Activated naive CD8-positive, alpha-beta T cell (primary cell): ENCODE data around the gene NFATC4.
A peak's percentile ranks its signal among the peaks of the same experiment; 100 is the strongest.

Experiments
- H3K27ac Mint-ChIP-seq: one replicate; pipeline ENCODE4 v1.8.0; 2021; ENCODE audit warnings: mixed read lengths
- H3K27me3 Mint-ChIP-seq: one replicate; pipeline ENCODE4 v1.8.0; 2021; ENCODE audit warnings: mixed read lengths
- H3K36me3 Mint-ChIP-seq: one replicate; pipeline ENCODE4 v1.8.0; 2021; ENCODE audit warnings: mixed read lengths
- H3K4me1 Mint-ChIP-seq: one replicate; pipeline ENCODE4 v1.8.0; 2021; ENCODE audit warnings: low read depth, mixed read lengths
- H3K4me3 Mint-ChIP-seq: one replicate; pipeline ENCODE4 v1.8.0; 2021; ENCODE audit warnings: mild to moderate bottlenecking, mixed read lengths
- H3K9me3 Mint-ChIP-seq: one replicate; pipeline ENCODE4 v1.8.0; 2021; ENCODE audit warnings: low read depth, mixed read lengths

NFATC4 gene

DNA sequence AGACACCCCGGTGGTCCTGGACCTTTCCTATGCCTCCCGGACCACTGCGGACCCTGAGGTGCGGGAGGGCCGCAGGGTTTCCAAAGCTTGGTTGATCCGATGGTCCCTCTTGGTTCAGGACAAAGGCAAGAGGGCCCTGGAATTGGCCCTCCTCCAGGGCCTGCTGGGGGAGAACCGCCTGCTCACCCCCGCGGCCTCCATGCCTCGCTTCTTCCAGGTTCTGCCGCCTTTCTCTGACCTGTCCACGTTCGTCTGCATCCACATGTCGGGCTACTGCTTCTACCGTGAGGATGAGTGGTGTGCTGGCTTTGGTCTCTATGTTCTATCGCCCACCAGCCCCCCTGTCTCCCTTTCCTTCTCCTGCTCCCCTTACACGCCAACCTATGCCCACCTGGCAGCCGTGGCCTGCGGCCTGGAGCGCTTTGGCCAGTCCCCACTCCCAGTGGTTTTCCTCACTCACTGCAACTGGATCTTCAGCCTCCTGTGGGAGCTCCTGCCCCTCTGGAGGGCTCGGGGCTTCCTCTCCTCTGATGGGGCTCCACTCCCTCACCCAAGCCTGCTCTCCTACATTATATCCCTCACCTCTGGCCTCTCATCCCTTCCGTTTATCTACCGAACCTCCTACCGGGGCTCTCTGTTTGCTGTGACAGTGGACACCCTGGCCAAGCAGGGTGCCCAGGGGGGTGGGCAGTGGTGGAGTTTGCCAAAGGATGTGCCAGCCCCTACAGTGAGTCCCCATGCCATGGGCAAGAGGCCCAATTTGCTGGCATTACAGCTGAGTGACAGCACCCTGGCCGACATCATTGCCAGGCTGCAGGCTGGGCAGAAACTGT lies 47.7 kb downstream of the NFATC4 start:
- Mint-ChIP-seq H3K9me3 (no peaks in the 10 kb centered on the region), H3K27ac (no peak overlapping the region), H3K36me3 (no peaks in the 10 kb centered on the region), H3K4me1 (no peaks in the 10 kb centered on the region), H3K27me3 (peaks cover 7% of the 10 kb centered on the region), H3K4me3 (no peak overlapping the region)

DNA sequence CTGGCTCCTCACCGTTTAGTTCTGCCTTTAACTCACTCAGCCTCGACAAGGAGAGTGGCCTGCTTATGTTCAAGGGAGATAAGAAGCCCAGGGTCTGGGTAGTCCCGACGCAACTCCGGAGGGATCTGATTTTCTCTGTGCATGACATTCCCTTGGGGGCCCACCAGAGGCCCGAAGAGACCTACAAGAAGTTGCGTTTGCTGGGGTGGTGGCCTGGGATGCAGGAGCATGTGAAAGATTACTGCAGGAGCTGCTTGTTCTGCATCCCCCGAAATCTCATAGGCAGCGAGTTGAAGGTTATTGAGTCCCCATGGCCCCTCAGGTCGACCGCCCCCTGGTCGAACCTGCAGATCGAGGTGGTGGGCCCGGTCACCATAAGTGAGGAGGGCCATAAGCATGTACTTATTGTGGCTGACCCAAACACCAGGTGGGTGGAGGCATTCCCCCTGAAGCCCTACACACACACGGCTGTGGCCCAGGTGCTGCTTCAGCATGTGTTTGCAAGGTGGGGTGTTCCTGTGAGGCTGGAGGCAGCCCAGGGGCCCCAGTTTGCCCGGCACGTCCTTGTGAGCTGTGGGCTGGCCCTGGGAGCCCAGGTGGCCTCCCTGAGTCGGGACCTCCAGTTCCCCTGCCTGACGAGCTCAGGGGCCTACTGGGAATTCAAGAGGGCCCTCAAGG lies 48.4 kb downstream of the NFATC4 start:
- Mint-ChIP-seq H3K36me3 (no peaks in the 10 kb centered on the region), H3K4me3 (no peak overlapping the region), H3K4me1 (no peaks in the 10 kb centered on the region), H3K27me3 (peaks cover 7% of the 10 kb centered on the region), H3K9me3 (no peaks in the 10 kb centered on the region), H3K27ac (no peak overlapping the region)

DNA sequence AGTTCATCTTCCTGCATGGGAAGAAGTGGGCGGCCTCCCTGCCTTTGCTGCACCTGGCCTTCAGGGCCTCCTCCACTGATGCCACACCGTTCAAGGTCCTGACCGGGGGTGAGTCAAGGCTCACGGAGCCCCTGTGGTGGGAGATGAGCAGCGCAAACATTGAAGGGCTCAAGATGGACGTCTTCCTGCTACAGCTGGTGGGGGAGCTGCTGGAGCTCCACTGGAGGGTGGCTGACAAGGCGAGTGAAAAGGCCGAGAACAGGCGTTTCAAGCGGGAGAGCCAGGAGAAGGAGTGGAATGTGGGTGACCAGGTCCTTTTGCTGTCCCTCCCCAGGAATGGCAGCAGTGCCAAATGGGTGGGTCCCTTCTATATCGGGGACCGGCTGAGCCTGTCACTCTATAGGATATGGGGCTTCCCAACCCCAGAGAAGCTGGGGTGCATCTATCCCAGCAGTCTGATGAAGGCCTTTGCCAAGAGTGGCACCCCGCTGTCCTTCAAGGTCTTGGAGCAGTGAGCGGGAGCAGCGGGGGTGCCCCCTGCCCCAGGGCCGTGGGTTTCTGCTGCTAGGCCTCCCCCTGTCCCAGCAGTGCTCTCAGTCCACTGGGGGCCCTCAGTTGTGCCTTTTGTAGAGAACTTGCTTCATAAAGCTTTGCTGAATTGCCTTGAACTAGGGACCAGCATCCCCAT lies 49.1 kb downstream of the NFATC4 start:
- Mint-ChIP-seq H3K4me3 (no peak overlapping the region), H3K9me3 (no peaks in the 10 kb centered on the region), H3K27ac (no peak overlapping the region), H3K27me3 (peaks cover 7% of the 10 kb centered on the region), H3K4me1 (no peaks in the 10 kb centered on the region), H3K36me3 (no peaks in the 10 kb centered on the region)

DNA sequence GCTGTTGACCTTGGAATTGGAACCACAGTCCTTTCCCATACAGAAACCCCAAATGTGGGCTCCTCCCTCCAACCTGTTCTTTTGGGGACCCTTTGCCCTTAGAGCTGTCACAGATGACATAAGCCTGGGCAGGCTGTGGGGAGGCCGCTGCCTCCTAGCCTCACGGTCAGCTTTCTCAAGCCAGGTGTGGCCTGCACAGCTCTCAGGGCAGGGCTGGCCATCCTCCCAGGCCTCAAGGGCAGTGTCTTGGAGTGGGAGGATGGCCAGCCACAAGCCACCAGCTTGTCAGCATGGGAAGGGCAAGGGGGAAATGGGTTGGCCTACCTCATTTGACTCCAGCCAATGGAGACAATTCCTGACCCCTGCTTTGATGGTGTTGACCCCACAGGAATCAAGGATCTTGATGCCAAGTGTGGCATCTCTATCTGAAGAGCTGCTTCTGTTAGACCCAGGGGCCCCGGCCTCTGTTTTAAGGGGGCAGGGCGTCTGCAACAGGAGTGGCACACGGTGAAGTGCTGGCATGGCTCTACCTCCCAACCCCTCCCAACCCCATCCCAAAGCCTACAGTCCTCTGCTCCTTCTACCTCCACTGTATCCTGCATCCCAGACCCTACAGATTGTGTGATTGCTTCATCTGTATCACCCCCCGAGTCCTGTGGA lies 50.0 kb downstream of the NFATC4 start:
- no peaks in the 10 kb centered on the region for H3K9me3 Mint-ChIP-seq
- no peak overlapping the region for H3K4me3 Mint-ChIP-seq
- H3K27me3 Mint-ChIP-seq, result peaks cover 7% of the 10 kb centered on the region
- no peak overlapping the region for H3K27ac Mint-ChIP-seq
- H3K36me3 Mint-ChIP-seq, result no peaks in the 10 kb centered on the region
- H3K4me1 Mint-ChIP-seq, result no peaks in the 10 kb centered on the region

DNA sequence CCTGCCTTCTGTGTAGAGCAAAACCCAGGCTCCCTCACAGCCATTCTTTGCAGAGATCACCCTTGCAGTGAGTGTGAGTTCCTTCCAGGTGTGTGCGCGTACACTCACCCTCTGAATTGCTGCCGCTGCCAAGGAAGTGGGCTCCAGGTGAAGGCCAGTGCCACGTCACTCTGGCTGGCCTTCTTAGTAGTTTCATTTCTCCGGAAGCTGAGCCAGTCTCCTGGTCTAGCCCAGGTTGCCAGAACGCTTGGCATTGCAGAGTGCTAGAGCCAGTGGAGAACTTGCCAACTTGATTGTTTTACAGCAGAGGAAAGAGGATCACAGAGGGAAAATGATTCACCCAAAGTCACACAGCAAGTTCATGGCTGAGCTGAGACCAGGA lies 50.5 kb downstream of the NFATC4 start:
- H3K36me3 Mint-ChIP-seq, result no peaks in the 10 kb centered on the region
- H3K4me1 Mint-ChIP-seq, result no peaks in the 10 kb centered on the region
- H3K27ac Mint-ChIP-seq, result no peak overlapping the region
- H3K27me3 Mint-ChIP-seq, result peaks cover 7% of the 10 kb centered on the region
- H3K4me3 Mint-ChIP-seq, result no peak overlapping the region
- no peaks in the 10 kb centered on the region for H3K9me3 Mint-ChIP-seq

- H3K4me1 Mint-ChIP-seq, result peaks cover 20% of the 10 kb centered on the region
- H3K36me3 Mint-ChIP-seq, result no peaks in the 10 kb centered on the region
- H3K4me3 Mint-ChIP-seq, result no peak overlapping the region
- no peaks in the 10 kb centered on the region for H3K9me3 Mint-ChIP-seq
- peaks cover 7% of the 10 kb centered on the region for H3K27me3 Mint-ChIP-seq
- H3K27ac Mint-ChIP-seq, result no peak overlapping the region
These were observed 54.3 kb downstream of the NFATC4 start for GRCh38 chr14:24422261-24422660.

DNA sequence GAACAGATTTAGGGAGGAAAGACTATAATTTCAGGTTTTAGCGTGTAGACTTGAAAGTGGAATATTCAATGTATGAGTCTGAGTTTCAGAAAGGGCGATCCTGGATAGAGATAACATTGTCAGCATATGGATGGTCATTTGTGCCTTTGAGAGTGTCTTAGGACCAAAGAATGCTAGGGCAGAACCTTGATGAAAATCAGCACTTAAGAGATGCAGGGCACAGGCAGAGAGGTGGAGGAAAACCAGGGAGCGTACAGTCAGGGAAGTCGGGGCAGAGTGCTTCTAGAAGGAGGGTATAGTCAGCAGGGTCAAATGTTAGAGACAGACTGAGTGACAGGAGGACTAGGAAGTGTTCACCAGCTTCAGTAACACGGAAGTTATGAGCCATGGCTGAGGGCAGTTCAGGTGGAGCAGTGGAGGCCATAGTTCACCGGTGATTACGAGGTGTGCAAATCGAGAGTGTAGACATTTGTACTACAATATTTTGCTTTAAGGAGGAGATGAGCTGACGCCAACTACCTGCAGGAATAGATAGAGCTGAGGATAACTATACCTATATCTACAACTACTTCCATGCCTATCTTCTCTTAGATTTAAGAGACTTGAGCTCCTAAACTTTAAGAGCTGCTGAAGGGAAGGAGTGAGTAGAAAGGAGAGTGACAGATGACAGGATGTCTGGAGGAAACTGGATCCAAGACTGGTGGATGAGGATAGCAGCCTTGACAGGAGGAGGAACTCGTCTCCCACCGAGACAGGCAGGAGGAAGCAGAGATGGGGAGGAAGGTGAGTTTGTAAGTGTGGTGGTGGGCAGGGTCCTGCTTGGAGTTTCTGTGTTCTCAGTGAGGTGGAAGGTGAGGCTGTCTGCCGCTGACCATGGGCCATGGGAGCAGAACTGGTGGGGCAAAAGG lies 55.0 kb downstream of the NFATC4 start:
- Mint-ChIP-seq H3K4me1 (peaks cover 24% of the 10 kb centered on the region), H3K4me3 (no peak overlapping the region), H3K27me3 (peaks cover 7% of the 10 kb centered on the region), H3K9me3 (no peaks in the 10 kb centered on the region), H3K27ac (no peak overlapping the region), H3K36me3 (no peaks in the 10 kb centered on the region)

- Mint-ChIP-seq H3K9me3 (no peaks in the 10 kb centered on the region), H3K27ac (peak overlapping the region; percentile 68), H3K36me3 (no peaks in the 10 kb centered on the region), H3K4me3 (no peak overlapping the region), H3K4me1 (peaks cover 30% of the 10 kb centered on the region), H3K27me3 (no peaks in the 10 kb centered on the region)
These were observed 57.7 kb downstream of the NFATC4 start for GRCh38 chr14:24425704-24426103.

GRCh38 chr14:24426150-24426911 lies 58.3 kb downstream of the NFATC4 start:
- H3K4me1 Mint-ChIP-seq, result peaks cover 35% of the 10 kb centered on the region
- H3K27me3 Mint-ChIP-seq, result no peaks in the 10 kb centered on the region
- no peaks in the 10 kb centered on the region for H3K36me3 Mint-ChIP-seq
- H3K27ac Mint-ChIP-seq, result peak overlapping the region; percentile 68
- H3K4me3 Mint-ChIP-seq, result no peak overlapping the region
- H3K9me3 Mint-ChIP-seq, result no peaks in the 10 kb centered on the region

- no peaks in the 10 kb centered on the region for H3K9me3 Mint-ChIP-seq
- no peaks in the 10 kb centered on the region for H3K36me3 Mint-ChIP-seq
- no peaks in the 10 kb centered on the region for H3K27me3 Mint-ChIP-seq
- peak overlapping the region; percentile 37 for H3K27ac Mint-ChIP-seq
- peaks cover 42% of the 10 kb centered on the region for H3K4me1 Mint-ChIP-seq
- no peak overlapping the region for H3K4me3 Mint-ChIP-seq
These were observed 59.0 kb downstream of the NFATC4 start for GRCh38 chr14:24426912-24427536.

- H3K27ac Mint-ChIP-seq, result peak overlapping the region; percentile 75
- no peaks in the 10 kb centered on the region for H3K9me3 Mint-ChIP-seq
- H3K36me3 Mint-ChIP-seq, result no peaks in the 10 kb centered on the region
- H3K4me1 Mint-ChIP-seq, result peaks cover 42% of the 10 kb centered on the region
- peak overlapping the region; percentile 27 for H3K4me3 Mint-ChIP-seq
- no peaks in the 10 kb centered on the region for H3K27me3 Mint-ChIP-seq
These were observed 59.8 kb downstream of the NFATC4 start for GRCh38 chr14:24427537-24428508.

DNA sequence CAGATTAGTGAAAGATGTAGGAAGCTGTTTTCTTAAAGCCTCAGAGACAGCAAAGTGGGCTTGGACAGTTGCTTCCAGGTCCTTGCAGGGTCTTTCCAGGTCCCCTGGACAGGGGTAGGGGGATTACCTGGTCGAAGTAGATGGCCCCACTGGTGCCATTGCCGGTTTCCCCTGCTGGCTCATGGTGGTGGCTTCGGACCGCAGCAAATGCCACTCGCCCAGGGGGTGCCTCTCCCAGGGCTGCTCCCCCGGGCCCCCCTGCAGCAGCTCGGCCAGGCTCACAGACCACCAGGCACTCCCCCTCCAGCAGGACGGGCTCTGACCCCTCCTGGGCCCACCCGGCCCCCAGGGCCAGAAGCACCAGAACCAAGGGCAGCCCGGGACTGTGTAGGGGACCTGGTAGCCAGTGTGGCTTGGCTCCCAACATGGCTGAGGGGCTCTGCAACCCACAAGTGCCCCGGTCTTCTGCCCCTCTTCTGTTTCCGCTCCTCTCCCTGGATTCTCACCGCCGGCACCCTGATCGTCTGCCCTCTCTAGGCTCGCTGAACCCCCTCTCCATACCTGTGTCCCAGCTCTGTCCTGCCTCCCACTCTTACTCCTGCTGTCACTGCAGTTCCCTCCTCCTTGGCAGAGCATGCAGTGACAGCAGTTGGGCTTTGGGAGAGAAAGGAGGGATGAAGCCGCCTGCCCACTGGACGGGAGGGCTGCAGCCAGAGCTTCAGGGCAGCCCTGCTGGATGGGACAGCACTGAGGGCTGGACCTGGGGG lies 60.8 kb downstream of the NFATC4 start:
- Mint-ChIP-seq H3K4me1 (peaks cover 45% of the 10 kb centered on the region), H3K27ac (peak overlapping the region; percentile 98)

More for the DNA sequence above, 60.8 kb downstream of the NFATC4 start:
- Mint-ChIP-seq H3K36me3 (peaks cover 3% of the 10 kb centered on the region), H3K27me3 (no peaks in the 10 kb centered on the region), H3K4me3 (peak overlapping the region; percentile 88), H3K9me3 (no peaks in the 10 kb centered on the region)
